H9 (cell line): Measurements from ENCODE around the gene TPPP3. TPM values are rescaled to one million over a fixed set of nuclear protein-coding genes. Genes with fewer than 3 reads are reported as not detected.

Experiments used
- DNase-seq: peaks from one replicate; pipeline ENCODE4 v3.0.0-alpha.2; 2017
- H2AFZ ChIP-seq: one replicate; pipeline ENCODE4 v1.6.1; 2013; ENCODE audit warnings: mild to moderate bottlenecking, low read length, control low read depth, moderate library complexity
- H2AK5ac ChIP-seq: 2 replicates; pipeline ENCODE4 v1.6.1; 2013; ENCODE audit warnings: low read length, control low read depth, mixed read lengths; ENCODE audit not compliant: insufficient read length
- H2BK120ac ChIP-seq: one replicate; pipeline ENCODE4 v1.6.1; 2013; ENCODE audit warnings: low read depth, mild to moderate bottlenecking, low read length, control low read depth, inconsistent platforms; ENCODE audit not compliant: poor library complexity, severe bottlenecking
- H2BK12ac ChIP-seq: 2 replicates; pipeline ENCODE4 v1.6.1; 2013; ENCODE audit warnings: low read length, control low read depth, mixed read lengths, low read depth; ENCODE audit not compliant: insufficient read length
- H2BK15ac ChIP-seq: 2 replicates; pipeline ENCODE4 v1.6.1; 2013; ENCODE audit warnings: low read depth, low read length, control low read depth
- H2BK20ac ChIP-seq: one replicate; pipeline ENCODE4 v1.6.1; 2013; ENCODE audit warnings: low read depth, mild to moderate bottlenecking, low read length, control low read depth, inconsistent platforms; ENCODE audit not compliant: poor library complexity, severe bottlenecking
- H2BK5ac ChIP-seq: 2 replicates; pipeline ENCODE4 v1.6.1; 2013; ENCODE audit warnings: low read length, control low read depth, mixed read lengths; ENCODE audit not compliant: insufficient read length
- H3K14ac ChIP-seq: 2 replicates; pipeline ENCODE4 v1.6.1; 2013; ENCODE audit warnings: low read length, control low read depth; ENCODE audit not compliant: insufficient read depth
- H3K18ac ChIP-seq: 2 replicates; pipeline ENCODE4 v1.6.1; 2013; ENCODE audit warnings: low read depth, mild to moderate bottlenecking, mixed read lengths, low read length, control low read depth; ENCODE audit not compliant: insufficient read length
- H3K23ac ChIP-seq: 2 replicates; pipeline ENCODE4 v1.6.1; 2013; ENCODE audit warnings: low read length, control low read depth, mixed read lengths, low read depth; ENCODE audit not compliant: insufficient read length
- H3K23me2 ChIP-seq: 2 replicates; pipeline ENCODE4 v1.6.1; 2013; ENCODE audit warnings: low read depth, mild to moderate bottlenecking, mixed read lengths, low read length, control low read depth; ENCODE audit not compliant: insufficient read length, poor library complexity, severe bottlenecking
- H3K27ac ChIP-seq: 2 replicates; pipeline ENCODE4 v1.5.1; 2013; ENCODE audit warnings: low read length, control low read depth, mixed read lengths, low read depth; ENCODE audit not compliant: insufficient read length
- H3K27me3 ChIP-seq: 2 replicates; pipeline ENCODE4 v1.6.1; 2013; ENCODE audit warnings: low read length, control low read depth, inconsistent platforms; ENCODE audit not compliant: insufficient read depth
- H3K4ac ChIP-seq: 2 replicates; pipeline ENCODE4 v1.6.1; 2013; ENCODE audit warnings: low read depth, mild to moderate bottlenecking, control low read depth, inconsistent platforms, low read length, moderate library complexity
- H3K4me1 ChIP-seq: 2 replicates; pipeline ENCODE4 v1.6.1; 2013; ENCODE audit warnings: low read length, control low read depth, inconsistent platforms; ENCODE audit not compliant: insufficient read depth
- H3K4me2 ChIP-seq: 2 replicates; pipeline ENCODE4 v1.6.1; 2013; ENCODE audit warnings: low read length, control low read depth, mixed read lengths; ENCODE audit not compliant: insufficient read length, insufficient read depth
- H3K56ac ChIP-seq: 2 replicates; pipeline ENCODE4 v1.6.1; 2013; ENCODE audit warnings: low read depth, mild to moderate bottlenecking, mixed read lengths, low read length, control low read depth; ENCODE audit not compliant: insufficient read length
- H3K79me1 ChIP-seq: 2 replicates; pipeline ENCODE4 v1.6.1; 2013; ENCODE audit warnings: low read depth, mild to moderate bottlenecking, moderate library complexity, low read length, control low read depth, inconsistent platforms; ENCODE audit not compliant: insufficient read depth, poor library complexity, severe bottlenecking
- H3K79me2 ChIP-seq: 2 replicates; pipeline ENCODE4 v1.6.1; 2013; ENCODE audit warnings: low read length, control low read depth, inconsistent platforms; ENCODE audit not compliant: insufficient read depth
- H3K9ac ChIP-seq: 2 replicates; pipeline ENCODE4 v1.6.1; 2013; ENCODE audit warnings: low read length, control low read depth, mixed read lengths; ENCODE audit not compliant: insufficient read length; ENCODE audit errors: extremely low read depth
- H3K9me3 ChIP-seq: one replicate; pipeline ENCODE4 v1.6.1; 2013; ENCODE audit warnings: low read depth, low read length, inconsistent platforms; ENCODE audit not compliant: control insufficient read depth
- H3T11ph ChIP-seq: one replicate; pipeline ENCODE4 v1.6.1; 2013; ENCODE audit warnings: mild to moderate bottlenecking, low read length, control low read depth, inconsistent platforms
- H4K20me1 ChIP-seq: one replicate; pipeline ENCODE4 v1.6.1; 2013; ENCODE audit not compliant: control insufficient read depth, insufficient read length, insufficient read depth
- H4K5ac ChIP-seq: 2 replicates; pipeline ENCODE4 v1.6.1; 2013; ENCODE audit warnings: low read depth, mild to moderate bottlenecking, mixed read lengths, low read length, control low read depth; ENCODE audit not compliant: insufficient read length
- H4K8ac ChIP-seq: replicated peaks from 2 replicates; pipeline ENCODE4 v1.6.1; 2013; ENCODE audit warnings: low read length, control low read depth, mixed read lengths, low read depth; ENCODE audit not compliant: insufficient read length
- H4K91ac ChIP-seq: 2 replicates; pipeline ENCODE4 v1.6.1; 2013; ENCODE audit warnings: low read depth, mild to moderate bottlenecking, moderate library complexity, mixed read lengths, low read length, control low read depth; ENCODE audit not compliant: insufficient read length
- H3K27ac Mint-ChIP-seq, 3 experiments: 2 replicates in 2 of 3; 3 replicates in 1 of 3; pipeline ENCODE4 v1.8.0; 2020 to 2021; ENCODE audit warnings: mixed read lengths in 3 of 3, mild to moderate bottlenecking in 1 of 3, moderate library complexity in 1 of 3
- H3K27me3 Mint-ChIP-seq: 2 replicates; pipeline ENCODE4 v1.8.0; 2021; ENCODE audit warnings: low read depth, mild to moderate bottlenecking, moderate library complexity, mixed read lengths
- H3K36me3 Mint-ChIP-seq, 3 experiments: 2 replicates in 2 of 3; 3 replicates in 1 of 3; pipeline ENCODE4 v1.8.0; 2020 to 2021; ENCODE audit warnings: low read depth in 3 of 3, mixed read lengths in 3 of 3; ENCODE audit not compliant: insufficient read depth in 1 of 3
- H3K4me1 Mint-ChIP-seq, 2 experiments: 2 replicates each; pipeline ENCODE4 v1.8.0; 2020; ENCODE audit warnings: mixed read lengths in 2 of 2
- H3K4me3 Mint-ChIP-seq, 2 experiments: 2 replicates in 1 of 2; 3 replicates in 1 of 2; pipeline ENCODE4 v1.8.0; 2020 to 2021; ENCODE audit warnings: mild to moderate bottlenecking in 2 of 2, mixed read lengths in 2 of 2, moderate library complexity in 1 of 2
- H3K9me3 Mint-ChIP-seq, 2 experiments: 2 replicates in 1 of 2; 3 replicates in 1 of 2; pipeline ENCODE4 v1.8.0; 2020; ENCODE audit warnings: mild to moderate bottlenecking in 2 of 2, mixed read lengths in 2 of 2, moderate library complexity in 1 of 2
- WGBS: extraction: QIAGEN DNeasy Blood & Tissue Kit; methylation state at CpG from one replicate; pipeline ENCODE4 v1.1.7; 2013; ENCODE audit warnings: missing lambda C conversion rate, low lambda C conversion rate, mixed read lengths; ENCODE audit not compliant: insufficient read length; ENCODE audit errors: extremely low coverage; 5-methylcytosine and 5-hydroxymethylcytosine counted together
- total RNA-seq: library from RNA; stranded (reverse); gene quantifications from 2 replicates; pipeline ENCODE4 v1.2.1, GENCODE V29; 2021
- TF ChIP-seq, protein P1 (sequence below): fragments of 200-600 bp; sonication (generic); conservative IDR thresholded peaks from 3 replicates; pipeline ENCODE4 v1.8.0; 2021; ENCODE audit warnings: antibody characterized with exemption, mild to moderate bottlenecking

TPPP3 gene
- total RNA-seq, 1 experiment from 2014 or later: 0.79 TPM

DNA sequence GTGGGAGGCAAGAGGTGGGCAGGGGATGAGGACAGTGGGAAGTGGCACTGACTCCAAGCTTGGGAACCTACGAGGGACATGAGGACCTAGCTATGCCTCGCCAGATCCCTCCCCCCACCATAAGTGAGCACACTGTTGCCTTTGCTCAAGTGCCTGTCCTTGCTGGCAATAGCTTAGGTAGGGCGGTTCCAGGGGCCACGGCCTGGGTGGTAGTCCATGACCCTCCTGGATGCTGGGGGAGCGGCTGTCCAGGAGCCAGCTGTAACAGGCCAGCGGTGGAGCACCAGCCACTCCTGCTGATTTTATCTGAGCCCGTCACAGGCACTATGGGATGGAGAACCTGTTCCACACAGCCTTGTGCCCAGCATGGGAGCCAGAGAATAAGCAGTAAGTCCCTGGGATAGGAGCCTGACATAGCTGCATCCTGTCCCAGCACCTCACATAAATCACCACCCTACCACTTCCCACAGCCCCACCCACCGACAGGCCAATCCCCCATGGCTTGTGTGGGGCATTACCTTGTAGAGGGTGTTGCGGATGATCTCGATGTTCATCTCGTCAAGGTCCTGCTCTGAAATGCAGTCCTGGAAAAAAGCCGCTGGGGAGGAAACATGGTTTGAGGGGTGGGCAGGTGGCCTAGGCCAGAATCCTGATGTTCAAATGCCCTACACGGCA lies 49.4 kb upstream of the TPPP3 start:
- Histone ChIP-seq H3K79me2 (no peaks in the 10 kb centered on the region), H4K8ac (no peak overlapping the region), H3T11ph (no peak overlapping the region), H2BK15ac (no peak overlapping the region), H3K23ac (no peak overlapping the region), H3K4me1 (no peaks in the 10 kb centered on the region), H2BK12ac (no peak overlapping the region), H3K4me2 (no peak overlapping the region), H2BK120ac (no peak overlapping the region), H3K9ac (no peak overlapping the region), H3K27ac (no peak overlapping the region), H2AK5ac (no peak overlapping the region), H3K79me1 (no peaks in the 10 kb centered on the region), H2BK20ac (no peak overlapping the region), H3K4ac (no peak overlapping the region), H2BK5ac (no peak overlapping the region), H3K18ac (no peak overlapping the region), H4K91ac (no peak overlapping the region), H4K5ac (no peak overlapping the region), H3K56ac (no peak overlapping the region), H3K14ac (no peak overlapping the region), H4K20me1 (no peaks in the 10 kb centered on the region), H3K23me2 (no peaks in the 10 kb centered on the region), H3K27me3 (no peaks in the 10 kb centered on the region), H2AFZ (no peak overlapping the region), H3K9me3 (no peaks in the 10 kb centered on the region)
- no peak for DNase-seq
- H3K27ac Mint-ChIP-seq: no peak overlapping the region
- H3K4me1 Mint-ChIP-seq: peaks cover 16 to 17% of the 10 kb centered on the region in 2 experiments
- no peaks in the 10 kb centered on the region for H3K9me3 Mint-ChIP-seq
- WGBS: no CpG with 5 or more reads among the region's 13 CpGs
- no peak overlapping the region for H3K4me3 Mint-ChIP-seq
- H3K27me3 Mint-ChIP-seq: no peaks in the 10 kb centered on the region
- TF ChIP-seq, protein P1, sequence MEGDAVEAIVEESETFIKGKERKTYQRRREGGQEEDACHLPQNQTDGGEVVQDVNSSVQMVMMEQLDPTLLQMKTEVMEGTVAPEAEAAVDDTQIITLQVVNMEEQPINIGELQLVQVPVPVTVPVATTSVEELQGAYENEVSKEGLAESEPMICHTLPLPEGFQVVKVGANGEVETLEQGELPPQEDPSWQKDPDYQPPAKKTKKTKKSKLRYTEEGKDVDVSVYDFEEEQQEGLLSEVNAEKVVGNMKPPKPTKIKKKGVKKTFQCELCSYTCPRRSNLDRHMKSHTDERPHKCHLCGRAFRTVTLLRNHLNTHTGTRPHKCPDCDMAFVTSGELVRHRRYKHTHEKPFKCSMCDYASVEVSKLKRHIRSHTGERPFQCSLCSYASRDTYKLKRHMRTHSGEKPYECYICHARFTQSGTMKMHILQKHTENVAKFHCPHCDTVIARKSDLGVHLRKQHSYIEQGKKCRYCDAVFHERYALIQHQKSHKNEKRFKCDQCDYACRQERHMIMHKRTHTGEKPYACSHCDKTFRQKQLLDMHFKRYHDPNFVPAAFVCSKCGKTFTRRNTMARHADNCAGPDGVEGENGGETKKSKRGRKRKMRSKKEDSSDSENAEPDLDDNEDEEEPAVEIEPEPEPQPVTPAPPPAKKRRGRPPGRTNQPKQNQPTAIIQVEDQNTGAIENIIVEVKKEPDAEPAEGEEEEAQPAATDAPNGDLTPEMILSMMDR: no peak
- peaks cover 10 to 23% (median 16%) of the 10 kb centered on the region in 3 experiments for H3K36me3 Mint-ChIP-seq
